ENCODE measurements around the gene CCDC138.
"Not testable (repeated sequence)": the region's sequence is repeated elsewhere in the genome, so short reads cannot be mapped to it uniquely, and the experiment has no call there.

The CCDC138 gene, protein sequence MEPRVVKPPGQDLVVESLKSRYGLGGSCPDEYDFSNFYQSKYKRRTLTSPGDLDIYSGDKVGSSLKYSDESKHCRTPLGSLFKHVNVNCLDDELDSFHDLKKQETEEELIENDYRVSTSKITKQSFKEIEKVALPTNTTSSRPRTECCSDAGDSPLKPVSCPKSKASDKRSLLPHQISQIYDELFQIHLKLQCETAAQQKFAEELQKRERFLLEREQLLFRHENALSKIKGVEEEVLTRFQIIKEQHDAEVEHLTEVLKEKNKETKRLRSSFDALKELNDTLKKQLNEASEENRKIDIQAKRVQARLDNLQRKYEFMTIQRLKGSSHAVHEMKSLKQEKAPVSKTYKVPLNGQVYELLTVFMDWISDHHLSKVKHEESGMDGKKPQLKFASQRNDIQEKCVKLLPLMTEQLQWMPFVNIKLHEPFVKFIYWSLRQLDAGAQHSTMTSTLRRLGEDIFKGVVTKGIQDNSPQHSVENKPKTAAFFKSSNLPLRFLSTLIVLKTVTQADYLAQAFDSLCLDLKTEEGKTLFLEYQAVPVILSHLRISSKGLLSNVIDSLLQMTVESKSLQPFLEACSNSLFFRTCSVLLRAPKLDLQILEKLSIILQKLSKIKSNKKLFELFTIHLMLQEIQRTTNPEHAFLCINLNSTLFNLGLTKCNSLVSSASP

DNA sequence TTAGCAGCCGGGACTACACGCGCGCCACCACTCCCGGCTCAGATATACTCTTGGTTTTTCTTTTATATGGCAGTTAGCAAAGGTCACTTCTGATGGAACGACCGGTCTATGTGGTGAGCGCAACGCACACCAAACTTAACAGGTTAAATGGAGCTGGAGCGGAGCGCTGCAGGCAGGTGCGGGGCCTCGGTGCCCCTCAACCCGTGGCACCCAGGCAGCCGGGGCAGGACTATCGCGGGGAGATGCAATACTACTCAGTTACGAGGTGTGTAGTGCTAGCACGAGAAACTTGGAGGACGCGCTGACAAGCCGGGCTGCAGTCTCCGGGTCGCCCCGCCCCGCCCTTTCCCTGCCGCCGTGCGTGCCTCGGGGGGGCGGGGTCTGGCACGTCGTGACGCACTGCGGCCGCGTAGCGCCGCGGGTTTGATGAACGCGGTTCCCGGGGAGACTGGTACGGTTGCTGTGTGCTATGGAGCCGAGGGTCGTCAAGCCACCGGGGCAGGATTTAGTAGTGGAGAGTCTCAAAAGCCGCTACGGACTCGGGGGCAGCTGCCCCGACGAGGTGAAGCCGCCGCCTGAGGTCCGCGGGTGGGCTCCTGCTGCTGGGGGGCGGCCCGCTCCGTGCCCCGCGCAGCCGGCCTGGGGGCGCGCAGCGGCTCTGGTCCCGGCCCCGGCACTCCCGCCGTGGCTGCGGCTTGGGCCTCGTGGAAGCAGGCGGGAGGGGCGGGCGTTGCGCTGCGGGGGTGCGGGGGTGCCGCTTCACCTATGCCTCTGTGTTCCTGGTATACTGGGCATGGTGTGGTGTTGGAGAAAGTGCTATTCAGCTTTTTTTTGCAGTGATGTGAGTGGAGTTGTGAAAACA is at the start of gene CCDC138:
Gene CCDC138 (plus strand): TSS at position 418 of the 862 bp plus-strand sequence. CDS start 52 bp downstream, at position 470.
- peak; percentile 65 to 88 (median 76) for DNase-seq (ENCODE audit: low read depth in 3 of 3, low spot score in 1 of 3)

DNA sequence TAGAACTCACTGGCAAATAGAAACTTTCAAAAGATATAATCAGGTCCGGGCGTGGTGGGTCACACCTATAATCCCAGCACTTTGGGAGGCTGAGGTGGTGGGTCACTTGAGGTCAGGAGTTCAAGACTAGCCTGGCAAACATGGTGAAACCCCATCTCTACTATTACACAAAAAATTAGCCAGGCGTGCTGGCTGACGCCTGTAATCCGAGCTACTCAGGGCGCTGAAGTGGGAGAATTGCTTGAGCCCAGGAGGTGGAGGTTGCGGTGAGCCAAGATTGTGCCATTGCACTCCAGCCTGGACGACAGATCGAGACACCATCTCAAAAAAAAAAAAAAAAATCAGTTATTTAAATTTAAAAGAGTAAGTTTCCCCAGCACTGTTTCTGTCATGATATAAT is 28.6 kb upstream of the CCDC138 start:
- not testable (repeated sequence) for DNase-seq (ENCODE audit: low read depth in 3 of 3, low spot score in 1 of 3)

DNA sequence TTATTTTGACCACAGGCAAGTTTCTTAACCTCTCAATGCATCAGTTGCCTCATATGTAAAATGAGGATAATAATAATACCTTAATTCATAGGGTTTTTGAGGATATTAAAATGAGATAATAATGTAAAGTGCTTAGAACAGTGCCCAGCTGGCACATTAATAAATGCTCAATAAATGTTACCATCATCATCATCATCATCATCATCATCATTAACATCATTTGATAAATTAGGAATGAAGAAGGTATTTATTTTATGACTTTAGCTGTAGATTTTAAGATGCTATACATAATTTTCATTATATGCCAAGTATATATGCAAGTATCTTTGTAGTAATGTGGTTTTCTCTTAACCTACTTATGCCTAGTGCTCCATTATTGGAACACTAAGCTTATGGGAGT is 24.0 kb upstream of the CCDC138 start:
- not testable (repeated sequence) for DNase-seq (ENCODE audit: low read depth in 3 of 3, low spot score in 1 of 3)

DNA sequence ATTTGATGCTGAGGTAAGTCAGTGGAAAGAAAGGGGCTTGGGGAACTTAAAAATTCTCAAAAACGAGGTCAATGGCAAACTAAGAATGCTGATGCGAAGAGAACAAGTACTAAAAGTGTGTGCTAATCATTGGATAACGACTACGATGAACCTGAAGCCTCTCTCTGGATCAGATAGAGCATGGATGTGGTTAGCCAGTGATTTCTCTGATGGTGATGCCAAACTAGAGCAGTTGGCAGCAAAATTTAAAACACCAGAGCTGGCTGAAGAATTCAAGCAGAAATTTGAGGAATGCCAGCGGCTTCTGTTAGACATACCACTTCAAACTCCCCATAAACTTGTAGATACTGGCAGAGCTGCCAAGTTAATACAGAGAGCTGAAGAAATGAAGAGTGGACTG is 19.9 kb upstream of the CCDC138 start:
- DNase-seq (ENCODE audit: low read depth in 3 of 3, low spot score in 1 of 3) = not testable (repeated sequence)

DNA sequence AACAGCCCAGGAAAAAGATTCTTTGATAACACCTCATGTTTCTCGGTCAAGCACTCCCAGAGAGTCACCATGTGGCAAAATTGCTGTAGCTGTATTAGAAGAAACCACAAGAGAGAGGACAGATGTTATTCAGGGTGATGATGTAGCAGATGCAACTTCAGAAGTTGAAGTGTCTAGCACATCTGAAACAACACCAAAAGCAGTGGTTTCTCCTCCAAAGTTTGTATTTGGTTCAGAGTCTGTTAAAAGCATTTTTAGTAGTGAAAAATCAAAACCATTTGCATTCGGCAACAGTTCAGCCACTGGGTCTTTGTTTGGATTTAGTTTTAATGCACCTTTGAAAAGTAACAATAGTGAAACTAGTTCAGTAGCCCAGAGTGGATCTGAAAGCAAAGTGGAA is 18.7 kb upstream of the CCDC138 start:
- DNase-seq (ENCODE audit: low read depth in 3 of 3, low spot score in 1 of 3) = not testable (repeated sequence)

DNA sequence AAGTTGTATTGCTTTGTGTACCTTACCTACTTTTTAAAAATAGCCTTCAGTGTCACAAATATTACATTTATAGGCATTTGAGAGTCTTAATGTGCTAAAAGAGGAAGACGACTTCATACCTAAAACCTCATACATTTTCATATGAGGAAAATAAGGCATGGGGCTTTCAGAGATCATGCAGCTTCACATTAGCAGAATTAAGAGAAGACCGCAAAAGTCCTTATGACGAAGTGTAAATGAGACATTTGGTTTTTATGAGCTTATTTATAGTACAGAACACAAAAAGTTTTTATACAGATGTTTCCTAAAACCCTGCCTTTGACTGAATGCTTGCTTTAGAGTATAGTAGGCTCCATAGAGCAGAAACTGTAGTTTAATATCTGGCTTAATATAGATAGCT is 10.1 kb upstream of the CCDC138 start:
- DNase-seq (ENCODE audit: low read depth in 3 of 3, low spot score in 1 of 3) = no peak

DNA sequence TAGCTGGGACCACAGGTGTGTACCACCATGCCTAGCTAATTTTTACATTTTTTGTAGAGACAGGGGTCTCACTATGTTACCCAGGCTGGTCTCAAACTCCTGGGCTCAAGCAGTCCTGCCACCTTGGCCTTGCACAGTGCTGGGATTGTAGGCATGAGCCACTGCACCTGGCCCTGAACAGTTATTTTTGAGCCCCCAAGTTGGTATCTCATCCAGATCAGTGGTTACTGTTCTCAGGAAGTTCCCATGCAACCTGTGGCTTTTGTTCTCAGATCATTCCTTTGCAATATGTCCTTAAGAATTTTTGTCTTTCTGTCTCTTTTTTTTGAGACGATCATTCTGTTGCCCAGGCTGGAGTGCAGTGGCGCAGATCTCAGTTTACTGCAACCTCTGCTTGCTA is 7.7 kb upstream of the CCDC138 start:
- DNase-seq (ENCODE audit: low read depth in 3 of 3, low spot score in 1 of 3) = no peak

DNA sequence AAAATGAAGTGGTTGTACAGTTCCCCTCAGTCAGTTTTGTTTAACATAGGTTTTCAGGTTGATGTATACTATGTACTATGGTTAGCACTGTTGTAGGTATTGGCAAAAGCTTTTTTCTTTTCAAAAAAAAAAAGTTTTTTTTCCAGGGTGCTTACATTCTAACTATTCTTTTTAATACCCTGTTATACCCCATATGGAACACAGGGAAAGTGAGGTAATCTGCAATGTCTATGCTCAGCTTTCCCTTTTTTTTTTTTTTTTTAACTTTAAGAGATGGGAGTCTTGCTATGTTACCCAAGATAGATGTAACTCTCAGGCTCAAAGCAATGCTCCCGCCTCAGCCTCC is 590 bp upstream of the CCDC138 start:
- DNase-seq (ENCODE audit: low read depth in 3 of 3, low spot score in 1 of 3) = no peak

DNA sequence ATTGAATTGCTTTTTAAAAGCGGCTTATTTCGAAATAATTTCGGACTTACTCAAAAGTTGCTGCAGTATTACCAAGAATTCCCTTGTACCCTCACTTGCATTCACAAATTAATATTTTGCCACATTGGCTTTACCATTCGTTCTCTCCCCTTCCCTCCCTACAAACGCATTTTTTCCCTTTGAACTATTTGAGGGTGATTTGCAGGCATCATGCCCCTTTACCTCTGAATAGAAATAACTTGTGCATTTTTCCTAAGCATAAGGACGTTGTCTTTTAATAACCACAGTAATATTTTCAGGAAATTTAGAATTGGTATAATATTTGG is 608 bp downstream of the CCDC138 start:
- no peak for DNase-seq (ENCODE audit: low read depth in 3 of 3, low spot score in 1 of 3)

DNA sequence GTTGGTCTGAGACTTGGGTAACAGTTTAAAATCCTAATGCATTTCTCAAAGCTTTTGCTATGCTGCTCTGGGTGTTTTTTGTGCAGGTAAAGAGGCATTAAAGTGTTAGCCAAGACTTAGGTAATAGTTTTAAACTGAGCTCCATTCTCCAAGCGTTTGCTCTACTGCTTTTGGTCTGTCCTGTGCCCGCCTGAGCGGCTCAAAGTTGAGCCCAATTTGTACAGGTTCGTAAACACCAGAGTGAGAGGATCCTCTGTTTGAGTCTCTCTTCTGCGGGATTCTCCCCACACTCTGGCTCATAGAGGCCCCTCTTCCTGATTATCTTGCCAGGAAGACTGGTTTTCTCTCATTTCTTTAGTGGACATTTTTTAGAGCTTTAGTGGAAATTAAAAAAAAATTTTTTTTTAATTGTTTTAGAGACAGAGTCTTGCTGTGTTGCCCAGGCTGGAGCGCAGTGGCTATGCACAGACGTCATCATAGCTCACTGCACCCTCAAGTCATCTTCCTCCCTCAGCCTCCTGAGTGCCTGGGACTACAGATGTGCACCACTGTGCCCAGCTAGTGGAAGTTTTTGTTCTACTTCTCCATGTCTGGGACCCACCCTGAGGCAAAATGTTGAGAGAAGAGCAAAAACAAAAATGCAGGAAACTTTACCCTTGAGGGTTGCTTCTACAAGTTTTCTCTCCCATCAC is 16.6 kb downstream of the CCDC138 start:
- DNase-seq (ENCODE audit: low read depth in 3 of 3, low spot score in 1 of 3) = no peak

DNA sequence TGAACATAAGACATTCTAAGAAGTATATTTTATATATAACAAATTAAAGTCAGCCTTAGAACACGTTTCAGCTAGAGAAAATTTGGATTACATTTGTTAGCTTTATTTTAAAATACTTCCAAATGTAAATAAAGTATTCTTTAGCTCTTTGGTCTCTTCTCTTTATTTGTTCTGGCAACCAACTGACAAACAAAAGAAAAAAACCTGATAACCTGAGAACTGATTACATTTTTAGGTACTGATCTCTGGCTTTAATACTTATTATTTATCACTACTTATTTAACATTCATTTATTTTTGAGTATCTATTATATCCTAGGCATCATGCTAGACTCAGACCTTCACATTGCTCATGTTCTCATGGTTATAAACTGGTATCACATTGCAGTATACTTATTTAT is 18.5 kb downstream of the CCDC138 start:
- DNase-seq (ENCODE audit: low read depth in 3 of 3, low spot score in 1 of 3) = no peak

DNA sequence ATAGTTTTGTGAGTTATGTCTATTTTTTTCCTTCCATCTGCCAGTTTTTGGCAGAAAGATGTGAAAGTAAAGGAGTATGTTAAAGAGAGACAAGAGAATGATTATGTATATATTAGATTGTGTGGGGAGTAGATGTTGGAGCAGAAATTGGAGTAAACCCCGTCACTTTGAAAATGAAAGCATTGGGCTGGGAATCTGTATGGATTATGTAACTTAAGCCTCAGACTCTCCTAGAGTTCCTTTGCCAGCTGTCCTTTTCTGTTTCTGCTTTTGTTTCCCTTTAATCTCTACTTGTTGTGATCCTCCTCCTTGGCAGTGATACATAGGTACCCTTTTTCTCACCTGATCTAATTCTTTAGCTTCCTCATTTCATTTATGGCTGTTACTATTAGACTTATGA is 19.2 kb downstream of the CCDC138 start:
- DNase-seq (ENCODE audit: low read depth in 3 of 3, low spot score in 1 of 3) = no peak

DNA sequence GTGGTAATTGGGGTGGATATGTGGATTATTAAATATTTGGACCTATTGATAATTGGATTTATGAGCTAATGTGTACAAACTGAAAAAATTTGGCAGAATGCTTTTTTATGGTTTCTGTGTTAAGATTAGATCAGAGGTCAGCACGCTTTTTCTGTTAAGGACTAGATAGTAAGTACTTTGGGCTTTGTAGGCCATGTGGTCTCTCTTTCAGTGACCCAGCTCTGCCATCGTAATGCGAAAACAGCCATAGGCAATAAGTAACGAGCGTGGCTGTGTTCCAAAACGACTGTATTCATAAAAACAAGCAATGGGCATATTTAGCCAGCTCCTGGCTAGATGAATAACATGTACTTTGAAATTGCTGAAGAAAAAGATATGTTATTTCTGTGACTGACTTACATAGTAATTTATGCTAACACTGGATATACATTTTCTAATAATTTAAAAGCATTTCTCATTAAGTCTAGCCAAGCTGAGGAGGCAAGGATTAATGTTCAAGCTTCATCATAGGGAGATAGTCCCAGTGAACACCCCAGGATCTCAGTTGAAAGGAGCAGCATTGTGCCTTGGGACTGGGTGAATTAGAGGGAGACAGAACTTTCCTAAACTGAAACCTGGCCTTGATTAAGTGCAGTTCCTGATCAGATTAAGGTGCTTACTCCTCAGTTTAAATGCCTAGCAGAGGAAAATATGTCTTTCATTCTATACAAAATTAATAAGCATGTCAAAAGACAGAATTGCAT is 20.0 kb downstream of the CCDC138 start:
- DNase-seq (ENCODE audit: low read depth in 3 of 3, low spot score in 1 of 3) = no peak

DNA sequence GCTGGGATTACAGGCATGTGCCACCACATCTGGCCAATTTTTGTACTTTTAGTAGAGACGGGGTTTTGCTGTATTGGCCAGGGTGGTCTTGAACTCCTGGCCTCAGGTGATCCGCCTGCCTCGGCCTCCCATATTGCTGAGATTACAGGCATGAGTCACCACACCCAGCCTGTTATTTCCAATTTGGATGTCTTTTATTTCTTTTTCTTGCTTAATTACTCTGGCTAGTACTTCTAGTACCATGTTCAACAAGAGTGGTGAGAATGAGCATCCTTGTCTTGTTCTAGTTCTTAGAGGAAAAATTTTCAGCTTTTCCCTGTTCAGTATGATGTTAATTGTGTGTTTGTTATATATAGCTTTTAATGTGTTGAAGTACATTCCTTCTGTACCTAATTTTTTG is 23.4 kb downstream of the CCDC138 start:
- no peak for DNase-seq (ENCODE audit: low read depth in 3 of 3, low spot score in 1 of 3)

DNA sequence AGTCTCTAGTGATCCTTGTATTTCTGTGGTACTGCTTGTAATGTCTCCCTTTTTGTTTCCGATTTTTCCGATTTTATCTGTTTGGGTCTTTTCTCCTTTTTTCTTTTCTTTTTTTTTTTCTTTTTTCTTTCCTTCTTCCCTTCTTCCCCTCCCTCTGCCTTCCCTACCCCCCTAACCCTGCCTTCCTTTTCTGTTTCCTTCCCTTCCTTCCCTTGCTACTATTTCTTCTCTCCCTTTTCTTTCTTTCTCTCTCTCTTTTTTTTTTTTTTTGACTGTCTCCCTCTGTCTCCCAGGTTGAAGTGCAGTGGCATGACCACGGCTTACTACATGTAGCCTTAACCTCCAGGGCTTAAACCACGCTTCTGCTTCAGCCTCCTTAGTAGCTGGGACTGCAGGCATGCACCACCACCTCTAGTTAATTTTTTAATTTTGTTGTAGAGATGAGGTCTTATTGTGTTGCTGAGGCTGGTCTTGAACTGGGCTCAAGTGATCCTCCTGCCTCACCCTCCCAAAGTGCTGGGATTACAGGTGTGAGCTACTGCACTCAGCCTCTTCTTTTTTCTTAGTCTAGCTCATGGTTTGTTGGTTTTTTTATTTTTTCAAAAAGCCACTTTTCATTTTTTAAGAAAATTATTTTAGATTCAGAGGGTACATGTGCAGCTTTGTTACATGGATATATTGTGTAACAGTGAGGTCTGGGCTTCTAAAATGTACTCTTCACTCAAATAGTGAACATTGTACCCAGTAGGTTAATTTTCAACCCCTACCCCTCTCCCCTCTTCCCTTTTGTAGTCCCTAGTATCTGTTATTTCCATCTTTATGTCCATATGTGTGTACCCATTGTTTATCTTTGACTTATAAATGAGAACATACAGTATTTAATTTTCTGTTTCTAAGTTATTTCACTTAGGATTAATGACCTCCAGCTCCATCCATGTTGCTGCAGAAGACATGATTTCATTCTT is 24.7 kb downstream of the CCDC138 start:
- DNase-seq (ENCODE audit: low read depth in 3 of 3, low spot score in 1 of 3) = no peak

DNA sequence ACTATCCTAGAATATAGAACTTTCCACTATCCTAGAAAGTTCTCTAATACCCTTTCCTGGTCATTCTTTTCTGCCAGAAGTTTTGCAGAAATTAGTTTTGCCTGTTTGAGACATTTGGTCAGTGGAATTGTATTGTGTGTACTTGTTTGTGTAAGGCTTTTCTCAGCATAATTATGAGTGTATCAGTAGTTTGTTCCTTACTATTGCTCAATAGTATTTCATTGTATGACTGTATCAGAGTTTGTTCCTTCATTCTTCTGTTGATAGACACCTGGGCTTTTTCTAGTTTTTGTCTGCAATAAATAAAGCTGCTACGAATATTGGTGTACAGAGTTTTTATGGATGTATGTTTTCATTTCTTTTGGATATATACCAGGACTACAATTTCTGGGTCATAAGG is 27.2 kb downstream of the CCDC138 start:
- DNase-seq (ENCODE audit: low read depth in 3 of 3, low spot score in 1 of 3) = no peak

DNA sequence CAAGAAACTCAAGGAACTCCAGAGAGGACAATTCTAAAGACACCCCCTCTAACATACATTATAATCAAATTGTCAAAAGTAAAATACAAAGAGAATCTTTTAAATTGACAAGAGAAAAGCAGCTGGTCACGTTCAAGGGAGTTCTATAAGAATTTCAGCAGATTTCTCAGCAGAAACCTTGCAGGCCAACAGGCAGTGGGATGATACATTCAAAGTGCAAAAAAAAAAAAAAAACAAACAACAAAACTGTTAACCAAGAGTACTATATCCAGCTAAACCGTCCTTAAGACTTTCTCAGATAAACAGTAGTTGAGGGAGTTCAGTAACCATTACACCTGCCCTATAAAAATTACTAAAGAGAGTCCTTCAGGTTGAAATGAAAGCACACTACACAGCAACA is 33.9 kb downstream of the CCDC138 start:
- DNase-seq (ENCODE audit: low read depth in 3 of 3, low spot score in 1 of 3) = no peak

DNA sequence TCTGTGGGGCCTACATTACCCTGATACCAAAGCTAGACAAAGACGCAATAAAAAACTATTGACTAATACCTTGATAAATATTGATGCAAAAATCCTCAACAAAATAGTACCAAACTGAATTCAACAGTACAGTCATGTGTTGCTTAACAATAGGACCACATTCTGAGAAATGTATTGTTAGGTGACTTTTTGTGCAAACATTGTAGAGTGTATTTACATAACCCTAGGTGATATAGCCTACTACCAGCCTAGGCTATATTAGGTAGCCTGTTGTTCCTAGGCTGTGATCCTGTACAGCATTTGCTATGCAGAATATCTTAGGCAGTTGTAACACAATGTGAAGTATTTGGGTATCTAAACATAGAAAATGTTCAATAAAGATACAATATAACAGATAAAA is 36.7 kb downstream of the CCDC138 start:
- no peak for DNase-seq (ENCODE audit: low read depth in 3 of 3, low spot score in 1 of 3)

DNA sequence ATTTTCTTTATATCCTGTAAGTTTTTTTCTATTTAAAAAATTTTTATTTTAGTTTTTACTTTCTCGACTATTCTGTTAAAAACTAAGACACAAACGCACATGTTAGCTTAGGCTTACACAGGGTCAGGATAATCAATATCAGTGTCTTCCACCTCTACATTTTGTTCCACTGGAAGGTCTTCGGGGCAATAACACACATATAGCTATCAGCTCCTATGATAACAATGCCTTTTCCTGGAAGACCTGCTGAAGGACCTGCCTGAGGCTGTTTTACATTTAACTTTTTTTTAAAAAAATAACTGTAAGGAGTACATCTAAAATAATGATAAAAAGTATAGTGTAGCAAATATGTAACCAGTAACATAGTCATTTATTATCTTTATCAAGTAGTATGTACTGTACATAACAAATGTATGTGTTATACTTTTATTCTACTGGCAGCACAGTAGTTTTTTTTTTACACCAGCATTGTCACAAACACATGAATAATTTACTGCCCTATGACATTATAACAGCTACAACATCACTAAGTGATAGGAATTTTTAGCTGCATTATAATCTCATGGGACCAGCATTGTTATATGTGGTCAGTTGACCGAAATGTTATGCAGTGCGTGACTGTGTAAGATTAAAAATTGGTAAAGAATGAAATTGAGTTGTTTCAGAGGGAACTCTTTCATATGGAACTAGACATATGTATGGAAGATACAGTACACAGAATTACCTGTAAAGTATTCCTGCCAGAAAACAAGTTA is 37.9 kb downstream of the CCDC138 start:
- no peak for DNase-seq (ENCODE audit: low read depth in 3 of 3, low spot score in 1 of 3)
